NT2/D1 (cell line): ENCODE results near the gene MYO5A.
A peak's percentile ranks its signal among the peaks of the same experiment; 100 is the strongest.
"Not testable (repeated sequence)": the region's sequence is repeated elsewhere in the genome, so short reads cannot be mapped to it uniquely, and the experiment has no call there.

Experiments used
- DNase-seq: peaks from one replicate; pipeline ENCODE4 v3.0.0-alpha.2; 2011; ENCODE audit warnings: low read depth, low spot score
- H3K27me3 ChIP-seq: 2 replicates; pipeline ENCODE4 v1.6.0; 2011; ENCODE audit warnings: mild to moderate bottlenecking; ENCODE audit not compliant: insufficient read length, insufficient read depth
- H3K36me3 ChIP-seq: 2 replicates; pipeline ENCODE4 v1.6.1; 2011; ENCODE audit warnings: mild to moderate bottlenecking, low read length, mixed read lengths; ENCODE audit not compliant: insufficient read depth, insufficient read length
- H3K4me1 ChIP-seq: 2 replicates; pipeline ENCODE4 v1.5.1; 2011; ENCODE audit not compliant: insufficient read depth, insufficient read length
- H3K4me3 ChIP-seq: 2 replicates; pipeline ENCODE4 v1.5.1; 2011; ENCODE audit warnings: low read depth; ENCODE audit not compliant: insufficient read length
- H3K9ac ChIP-seq: 2 replicates; pipeline ENCODE4 v1.6.0; 2011; ENCODE audit warnings: low read depth; ENCODE audit not compliant: insufficient read length
- H3K9me3 ChIP-seq: 2 replicates; pipeline ENCODE4 v1.5.1; 2011; ENCODE audit warnings: mild to moderate bottlenecking, low read length; ENCODE audit not compliant: insufficient read depth
- SUZ12 ChIP-seq: IDR thresholded peaks from 2 replicates; pipeline ENCODE4 v1.6.1; 2011; ENCODE audit not compliant: insufficient read length, insufficient read depth; ENCODE audit errors: extremely low read depth
- YY1 ChIP-seq: IDR thresholded peaks from 2 replicates; pipeline ENCODE4 v1.6.1; 2011; ENCODE audit not compliant: insufficient read length, insufficient read depth
- ZNF274 ChIP-seq: IDR thresholded peaks from 2 replicates; pipeline ENCODE4 v1.6.1; 2011; ENCODE audit warnings: mild to moderate bottlenecking, low read depth, low read length

The MYO5A gene

DNA sequence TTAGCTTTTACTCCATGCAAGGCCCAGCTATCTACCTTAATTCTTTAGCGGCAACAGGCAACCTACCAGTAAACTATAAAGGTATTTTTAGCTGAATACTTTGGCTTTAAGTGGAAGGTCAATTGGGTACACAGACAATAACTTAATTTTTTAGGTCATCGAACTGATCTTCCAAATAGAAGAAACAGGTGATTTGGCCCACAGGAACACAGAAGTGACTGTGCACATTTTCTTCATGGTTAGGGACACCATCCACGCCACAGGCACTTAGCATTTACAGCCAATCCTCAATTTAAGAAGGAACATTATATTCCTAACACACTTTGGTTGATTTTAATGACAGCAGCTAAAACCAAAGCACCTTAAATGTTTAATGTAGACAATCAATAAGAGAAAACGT lies 38.2 kb upstream of the MYO5A start:
- Histone ChIP-seq H3K4me1 (no peaks in the 10 kb centered on the region), H3K9me3 (no peaks in the 10 kb centered on the region), H3K9ac (peak overlapping the region; percentile 96), H3K4me3 (peak overlapping the region; percentile 90), H3K27me3 (no peaks in the 10 kb centered on the region), H3K36me3 (no peaks in the 10 kb centered on the region)
- TF ChIP-seq SUZ12 (no peak), ZNF274 (no peak), YY1 (no peak)
- DNase-seq, result no peak

DNA sequence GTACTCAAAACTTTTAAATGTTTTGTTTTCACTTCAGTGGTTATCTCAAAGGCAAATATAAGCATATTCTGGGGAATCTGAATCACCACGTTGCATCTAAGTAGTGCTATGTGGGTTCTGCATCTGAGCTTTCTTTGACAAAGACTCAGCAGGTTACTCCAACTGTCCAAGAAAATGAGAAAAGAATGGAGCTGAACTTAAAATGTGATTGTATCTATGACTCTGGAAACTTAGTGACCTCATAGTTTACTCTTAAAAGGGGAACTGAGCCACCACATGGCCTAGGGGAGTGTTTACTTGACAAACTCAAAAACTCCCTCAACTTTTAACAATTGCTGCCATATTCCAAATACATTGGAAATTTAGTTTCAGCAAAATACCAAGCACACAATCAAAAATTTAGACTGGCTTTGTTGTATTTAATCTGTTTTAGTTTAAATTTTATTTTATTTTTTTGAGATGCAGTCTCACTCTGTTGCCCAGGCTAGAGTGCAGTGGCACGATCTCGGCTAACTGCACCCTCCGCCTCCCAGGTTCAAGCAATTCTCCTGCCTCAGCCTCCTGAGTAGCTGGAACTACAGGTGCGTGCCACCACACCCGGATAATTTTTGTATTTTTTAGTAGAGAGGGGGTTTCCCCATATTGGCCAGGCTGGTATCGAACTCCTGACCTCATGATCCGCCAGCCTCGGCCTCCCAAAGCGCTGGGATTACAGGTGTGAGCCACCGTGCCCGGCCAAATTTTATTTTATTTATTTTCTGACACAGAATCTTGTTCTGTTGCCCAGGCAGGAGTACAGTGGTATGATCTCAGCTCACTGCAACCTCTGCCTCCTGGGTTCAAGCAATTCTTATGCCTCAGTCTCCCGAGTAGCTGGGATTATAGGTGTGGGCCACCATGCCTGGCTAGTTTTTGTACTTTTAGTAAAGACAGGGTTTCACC lies 37.0 kb upstream of the MYO5A start:
- not testable (repeated sequence) for DNase-seq, H3K36me3 ChIP-seq, H3K4me3 ChIP-seq, H3K9ac ChIP-seq, H3K4me1 ChIP-seq, H3K9me3 ChIP-seq, H3K27me3 ChIP-seq

DNA sequence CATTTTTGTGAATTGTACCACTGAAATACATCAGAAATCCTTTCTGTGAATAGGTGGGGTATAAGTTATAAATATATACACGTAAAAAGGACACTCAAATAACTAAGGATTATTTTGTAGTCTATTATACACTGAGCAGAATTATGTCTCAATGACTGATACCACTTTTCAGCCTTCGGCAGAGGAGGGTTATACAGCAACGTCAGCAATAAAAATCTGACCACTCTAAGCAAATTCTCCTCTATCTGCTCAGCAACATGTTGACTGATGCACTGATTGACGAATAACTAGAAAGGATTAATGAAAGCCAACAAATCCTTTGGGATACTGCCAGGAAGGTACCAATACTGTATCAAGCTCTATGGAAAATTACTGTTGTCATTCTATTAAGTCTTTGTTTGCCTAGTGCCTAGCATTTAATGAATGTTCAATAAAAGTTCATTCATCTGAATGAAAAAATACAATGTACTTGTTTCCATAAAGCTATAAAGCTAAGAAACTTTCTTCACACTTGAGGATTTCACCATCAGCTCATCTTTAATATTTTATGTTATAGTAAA lies 34.9 kb upstream of the MYO5A start:
- Histone ChIP-seq H3K36me3 (peaks cover 16% of the 10 kb centered on the region), H3K9ac (no peak overlapping the region), H3K4me1 (no peaks in the 10 kb centered on the region), H3K4me3 (no peak overlapping the region), H3K27me3 (no peaks in the 10 kb centered on the region), H3K9me3 (no peaks in the 10 kb centered on the region)
- DNase-seq, result no peak
- no peak for TF ChIP-seq YY1
- no peak for TF ChIP-seq ZNF274
- no peak for TF ChIP-seq SUZ12

DNA sequence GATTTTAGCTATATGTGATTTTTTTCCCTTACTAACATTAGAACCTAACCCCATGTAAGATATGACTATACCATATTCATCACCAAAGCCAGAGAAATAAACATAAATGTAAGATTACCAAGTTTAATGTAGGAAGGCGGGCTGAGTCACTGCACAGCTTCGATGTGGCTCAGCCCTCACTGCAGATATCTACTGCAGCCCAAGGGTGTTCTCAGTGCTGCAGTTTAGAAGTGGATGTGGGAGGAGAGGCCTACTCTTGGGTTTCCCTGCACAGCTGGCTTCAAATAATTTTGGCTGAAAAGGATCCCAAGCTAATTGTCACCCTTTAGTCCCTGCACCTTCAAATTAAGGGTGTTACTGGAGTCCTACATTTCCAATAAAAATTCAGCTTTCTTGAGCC lies 30.9 kb upstream of the MYO5A start:
- H3K4me3 ChIP-seq, result no peak overlapping the region
- no peaks in the 10 kb centered on the region for H3K27me3 ChIP-seq
- TF ChIP-seq ZNF274 (no peak), YY1 (no peak), SUZ12 (no peak)
- H3K36me3 ChIP-seq, result peaks cover 40% of the 10 kb centered on the region
- no peaks in the 10 kb centered on the region for H3K4me1 ChIP-seq
- H3K9ac ChIP-seq, result no peak overlapping the region
- H3K9me3 ChIP-seq, result no peaks in the 10 kb centered on the region
- no peak for DNase-seq

GRCh38 chr15:52559022-52559421 lies 30.3 kb upstream of the MYO5A start:
- DNase-seq, result no peak
- H3K4me1 ChIP-seq, result no peaks in the 10 kb centered on the region
- no peaks in the 10 kb centered on the region for H3K9me3 ChIP-seq
- H3K36me3 ChIP-seq, result peaks cover 40% of the 10 kb centered on the region
- H3K9ac ChIP-seq, result no peak overlapping the region
- no peak for TF ChIP-seq SUZ12
- no peak for TF ChIP-seq ZNF274
- no peak for TF ChIP-seq YY1
- no peaks in the 10 kb centered on the region for H3K27me3 ChIP-seq
- no peak overlapping the region for H3K4me3 ChIP-seq

GRCh38 chr15:52558196-52558595 lies 29.5 kb upstream of the MYO5A start:
- Histone ChIP-seq H3K36me3 (peaks cover 43% of the 10 kb centered on the region), H3K9ac (no peak overlapping the region), H3K4me3 (no peak overlapping the region), H3K9me3 (no peaks in the 10 kb centered on the region), H3K4me1 (no peaks in the 10 kb centered on the region), H3K27me3 (no peaks in the 10 kb centered on the region)
- no peak for DNase-seq
- TF ChIP-seq ZNF274 (no peak), SUZ12 (no peak), YY1 (no peak)

DNA sequence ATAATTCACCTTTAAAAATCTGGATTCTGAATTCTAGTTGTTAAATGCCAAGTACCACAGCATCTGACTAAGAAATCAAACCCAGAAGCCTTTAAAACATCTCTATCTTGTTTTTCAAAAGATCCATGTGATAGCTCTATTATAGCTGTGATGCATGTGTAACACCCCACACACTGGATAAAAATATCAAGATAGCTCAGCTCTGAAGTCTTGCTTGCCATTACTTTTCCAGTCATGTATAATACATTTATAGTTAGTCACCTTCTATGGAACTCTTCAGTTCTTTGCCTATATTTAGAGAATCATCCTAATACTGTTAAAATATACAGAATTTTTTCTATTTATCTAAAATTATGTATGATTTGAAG lies 28.6 kb upstream of the MYO5A start:
- Histone ChIP-seq H3K36me3 (peaks cover 48% of the 10 kb centered on the region), H3K27me3 (no peaks in the 10 kb centered on the region), H3K9ac (no peak overlapping the region), H3K4me1 (no peaks in the 10 kb centered on the region), H3K9me3 (no peaks in the 10 kb centered on the region), H3K4me3 (no peak overlapping the region)
- no peak for DNase-seq
- TF ChIP-seq SUZ12 (no peak), YY1 (no peak), ZNF274 (no peak)
